Measurements from ENCODE around the gene ABTB2.

Gene ABTB2

GRCh38 chr11:34270711-34271110, 87.1 kb downstream of the ABTB2 start:
- no peak for TF ChIP-seq CTCF (IDR thresholded peaks at IDR 0.05; ENCODE audit: control extremely low read depth, extremely low read depth, low read depth, missing control alignments)
- no peak for DNase-seq (ENCODE audit: extremely low spot score)
- POLR2A ChIA-PET: no interaction called here
- CTCF ChIA-PET: interaction anchor here (1.0 kb wide), 1 partner anchor 10 kb away, joined by 4 read pairs; no protein-coding TSS in a partner anchor

- POLR2A ChIA-PET: no interaction called here
Observed at GRCh38 chr11:34269694-34270245, 88.0 kb downstream of the ABTB2 start.

GRCh38 chr11:34268906-34269430, 88.8 kb downstream of the ABTB2 start:
- no peak for DNase-seq (ENCODE audit: extremely low spot score)
- no peak for TF ChIP-seq CTCF (IDR thresholded peaks at IDR 0.05; ENCODE audit: control extremely low read depth, extremely low read depth, low read depth, missing control alignments)
- CTCF ChIA-PET: interaction anchor here (0.8 to 1.3 kb wide), 3 partner anchors 9 to 23 kb away, joined by 3 to 4 read pairs (median 3); no protein-coding TSS in a partner anchor
- POLR2A ChIA-PET: no interaction called here

More at GRCh38 chr11:34269694-34270245, 88.0 kb downstream of the ABTB2 start:
- CTCF ChIA-PET: interaction anchor here (0.8 to 1.3 kb wide), 3 partner anchors 9 to 24 kb away, joined by 3 to 4 read pairs (median 3); no protein-coding TSS in a partner anchor
- DNase-seq (ENCODE audit: extremely low spot score): no peak
- TF ChIP-seq CTCF (IDR thresholded peaks at IDR 0.05; ENCODE audit: control extremely low read depth, extremely low read depth, low read depth, missing control alignments): no peak

GRCh38 chr11:34267417-34267816, 90.4 kb downstream of the ABTB2 start:
- TF ChIP-seq CTCF (IDR thresholded peaks at IDR 0.05; ENCODE audit: control extremely low read depth, extremely low read depth, low read depth, missing control alignments): no peak
- ChIA-PET POLR2A (no interaction called here), CTCF (no interaction called here)
- no peak for DNase-seq (ENCODE audit: extremely low spot score)

GRCh38 chr11:34267013-34267412, 90.8 kb downstream of the ABTB2 start:
- POLR2A ChIA-PET: no interaction called here
- CTCF ChIA-PET: no interaction called here
- no peak for TF ChIP-seq CTCF (IDR thresholded peaks at IDR 0.05; ENCODE audit: control extremely low read depth, extremely low read depth, low read depth, missing control alignments)
- DNase-seq (ENCODE audit: extremely low spot score): no peak

- no peak for TF ChIP-seq CTCF (IDR thresholded peaks at IDR 0.05; ENCODE audit: control extremely low read depth, extremely low read depth, low read depth, missing control alignments)
- ChIA-PET CTCF (no interaction called here), POLR2A (no interaction called here)
- DNase-seq (ENCODE audit: extremely low spot score): no peak
Observed at GRCh38 chr11:34266090-34266912, 91.5 kb downstream of the ABTB2 start.
